Stimulated activated CD4-positive, alpha-beta T cell treated with anti-CD3 and anti-CD28 coated beads, Interleukin-2, amount 100 ng/mL, for 4 hours (primary cell): ENCODE measurements around the gene PTGDR2.

Experiments
- DNase-seq: peaks from one replicate; pipeline ENCODE4 v3.0.0-alpha.2; 2020; ENCODE audit warnings: low read depth

Gene PTGDR2

GRCh38 chr11:60809691-60810090 is 46.1 kb downstream of the PTGDR2 start:
- no peak for DNase-seq

GRCh38 chr11:60809249-60809648 is 46.5 kb downstream of the PTGDR2 start:
- DNase-seq, result no peak

DNA sequence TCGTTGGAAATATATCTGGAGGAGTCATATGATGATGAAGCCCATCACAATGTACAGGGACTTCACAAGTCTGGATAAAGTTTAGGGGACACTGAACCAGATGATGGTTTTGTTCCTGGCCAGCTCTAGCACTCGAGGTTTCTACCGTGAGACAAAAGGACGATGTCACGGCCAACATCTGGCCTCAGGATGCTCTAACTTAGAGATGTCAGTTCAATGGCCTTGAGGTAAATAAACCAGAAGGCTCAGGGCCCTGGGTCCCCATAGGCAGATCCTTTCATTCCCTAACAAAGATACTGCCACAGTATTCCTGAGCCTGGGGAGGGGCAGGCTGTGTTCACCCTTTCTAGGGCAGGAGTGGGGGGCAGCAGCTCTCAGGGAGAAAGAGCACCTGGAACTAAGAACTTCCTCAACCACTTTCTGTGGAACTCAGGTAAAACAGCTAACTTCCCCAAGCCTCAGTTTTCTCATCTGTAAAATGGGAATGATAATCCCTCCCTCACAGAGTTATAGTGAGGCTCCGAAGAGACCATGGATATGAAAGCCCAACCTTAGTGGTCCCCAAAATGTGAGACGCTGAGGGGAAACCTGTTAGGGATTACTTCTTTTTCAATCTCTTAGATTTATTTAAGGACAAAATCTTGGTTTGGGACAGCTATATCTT is 52.3 kb downstream of the PTGDR2 start:
- no peak for DNase-seq

GRCh38 chr11:60801194-60801593 is 54.6 kb downstream of the PTGDR2 start:
- no peak for DNase-seq
